LNCAP (cell line): Measurements from ENCODE around the gene GFOD2.

Experiments
- CTCF ChIP-seq: fragments of 450-650 bp; IDR thresholded peaks from 2 replicates; pipeline ENCODE4 v1.5.1; 2017; ENCODE audit warnings: mild to moderate bottlenecking

Gene GFOD2

GRCh38 chr16:67662653-67663010 lies 56.5 kb downstream of the GFOD2 start:
- no peak for TF ChIP-seq CTCF

DNA sequence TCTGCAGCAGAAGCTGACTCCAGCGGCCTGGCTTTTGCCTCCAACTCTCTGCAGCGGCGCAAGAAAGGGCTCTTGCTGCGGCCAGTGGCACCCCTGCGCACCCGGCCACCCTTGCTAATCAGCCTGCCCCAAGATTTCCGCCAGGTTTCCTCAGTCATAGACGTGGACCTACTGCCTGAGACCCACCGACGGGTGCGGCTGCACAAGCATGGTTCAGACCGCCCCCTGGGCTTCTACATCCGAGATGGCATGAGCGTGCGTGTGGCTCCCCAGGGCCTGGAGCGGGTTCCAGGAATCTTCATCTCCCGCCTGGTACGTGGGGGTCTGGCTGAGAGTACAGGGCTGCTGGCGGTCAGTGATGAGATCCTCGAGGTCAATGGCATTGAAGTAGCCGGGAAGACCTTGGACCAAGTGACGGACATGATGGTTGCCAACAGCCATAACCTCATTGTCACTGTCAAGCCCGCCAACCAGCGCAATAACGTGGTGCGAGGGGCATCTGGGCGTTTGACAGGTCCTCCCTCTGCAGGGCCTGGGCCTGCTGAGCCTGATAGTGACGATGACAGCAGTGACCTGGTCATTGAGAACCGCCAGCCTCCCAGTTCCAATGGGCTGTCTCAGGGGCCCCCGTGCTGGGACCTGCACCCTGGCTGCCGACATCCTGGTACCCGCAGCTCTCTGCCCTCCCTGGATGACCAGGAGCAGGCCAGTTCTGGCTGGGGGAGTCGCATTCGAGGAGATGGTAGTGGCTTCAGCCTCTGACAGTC lies 57.0 kb downstream of the GFOD2 start:
- no peak for TF ChIP-seq CTCF

- no peak for TF ChIP-seq CTCF
These were observed 57.9 kb downstream of the GFOD2 start for GRCh38 chr16:67661101-67661761.

GRCh38 chr16:67660564-67661028 lies 58.5 kb downstream of the GFOD2 start, which contains the start of gene PARD6A:
TSS of gene PARD6A (plus strand) at chr16:67660960. CDS start at chr16:67661039, 79 bp downstream.
- no peak for TF ChIP-seq CTCF

DNA sequence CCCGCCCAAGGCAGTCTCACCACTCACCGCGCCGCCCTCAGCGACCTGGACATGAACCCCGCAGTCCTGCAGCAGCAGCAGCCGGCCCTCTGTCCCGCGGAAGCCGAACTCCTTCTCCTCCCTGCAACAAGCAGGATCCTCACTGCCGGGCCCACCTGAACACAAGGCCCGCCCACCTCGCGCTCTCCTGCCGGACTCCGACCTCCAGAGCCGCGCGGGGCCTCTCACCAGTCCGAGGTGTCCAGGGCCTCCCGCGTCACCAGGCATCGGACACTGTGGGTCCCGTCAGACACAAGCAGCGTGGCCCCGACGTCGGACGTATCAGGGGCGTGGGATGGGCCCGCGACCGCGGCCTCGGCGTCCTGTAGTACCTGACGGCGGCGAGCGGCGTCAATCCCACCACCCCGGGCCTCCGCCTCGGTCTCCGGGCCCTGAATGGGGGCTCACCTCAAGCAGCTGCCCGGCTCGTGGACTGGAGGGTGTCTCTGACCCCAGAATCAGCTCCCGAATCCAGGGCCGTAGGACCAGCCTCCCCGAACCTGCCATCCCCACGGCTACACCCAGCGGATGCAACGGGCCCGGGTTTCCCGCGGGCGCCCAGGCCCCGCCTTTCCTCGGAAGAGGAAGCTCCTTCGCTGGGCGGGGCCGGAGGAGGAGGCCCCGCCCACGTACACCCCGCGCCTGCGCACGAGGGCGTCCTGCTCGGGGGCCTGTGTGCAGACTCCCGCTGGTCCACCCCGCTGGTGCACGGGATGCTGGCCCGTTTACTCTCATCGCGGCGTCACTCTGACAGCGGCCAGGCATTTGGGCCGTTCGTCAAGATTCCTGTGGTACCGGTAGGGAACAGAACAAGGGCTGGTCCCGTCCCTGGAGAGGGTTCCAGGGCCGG lies 59.2 kb downstream of the GFOD2 start, which contains the start of gene ACD:
TSS of gene ACD (minus strand) at position 586 of the 889 bp plus-strand sequence. CDS start at position 546, 40 bp downstream.
- TF ChIP-seq CTCF, result no peak

DNA sequence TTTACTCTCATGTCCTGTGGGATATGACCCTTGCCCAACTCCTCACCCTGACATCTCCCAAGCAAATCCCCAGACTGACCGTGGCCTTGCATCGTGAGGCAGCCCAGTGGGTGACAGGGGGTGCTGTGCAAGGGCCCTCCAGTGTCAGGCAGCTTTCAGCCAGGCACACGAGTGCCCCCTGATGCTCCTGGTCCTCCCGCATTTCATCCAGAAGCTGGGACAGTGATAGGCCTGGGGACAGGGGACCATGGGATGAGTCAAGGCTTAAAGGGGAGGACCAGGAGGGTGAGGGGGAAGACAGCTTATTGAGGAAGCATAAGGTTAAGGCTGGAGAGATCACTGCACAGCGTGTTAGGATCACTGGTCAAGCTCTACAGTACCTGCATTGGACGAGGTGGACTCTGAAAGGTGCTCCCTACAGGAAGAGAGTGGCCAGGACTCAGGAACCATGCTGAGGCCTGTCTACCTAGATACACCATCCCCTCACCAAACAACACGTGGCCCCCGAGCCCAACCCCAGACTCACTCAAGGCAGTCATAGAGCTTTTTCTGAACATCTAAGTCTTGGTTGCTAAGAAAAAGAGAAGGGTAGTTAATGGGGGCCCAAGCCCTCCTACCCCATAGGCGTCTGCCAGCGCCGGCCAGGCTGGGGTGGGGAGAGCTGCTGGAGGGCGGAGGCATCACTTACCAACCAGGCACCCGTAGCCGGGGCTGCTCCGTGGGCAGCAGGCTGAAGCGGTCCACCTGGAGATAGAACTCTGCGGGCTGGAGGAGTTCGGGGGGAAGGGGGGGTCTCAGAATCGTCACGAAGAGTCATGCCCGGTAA lies 60.1 kb downstream of the GFOD2 start:
- TF ChIP-seq CTCF, result no peak
